Measurements from ENCODE around the gene DHRS7B. TPM values are rescaled to one million over a fixed set of nuclear protein-coding genes. Genes with fewer than 3 reads are reported as not detected.

Gene DHRS7B
- total RNA-seq, 1 experiment from 2014 or later, result 9.4 TPM

- ATAC-seq, result no peak
- ChIA-PET POLR2A (interaction anchor here (0.6 kb wide), 1 partner anchor 68 kb away, joined by 3 read pairs; no protein-coding TSS in a partner anchor), CTCF (no interaction called here)
- BruUV-seq (replicated peaks), result no TSS peak
- H3K27me3 ChIP-seq (ENCODE audit: control insufficient read depth, insufficient read depth, low read length), result no peaks in the 10 kb centered on the region
- no peak overlapping the region for H3K27ac ChIP-seq (ENCODE audit: low read length)
- H3K36me3 ChIP-seq (ENCODE audit: control insufficient read depth, insufficient read depth, low read length), result no peaks in the 10 kb centered on the region; the same call in 1 of the 2 replicates
- no peaks in the 10 kb centered on the region for H3K9me3 ChIP-seq (ENCODE audit: control insufficient read depth, insufficient read depth, low read depth, low read length)
- no peak overlapping the region for H3K4me3 ChIP-seq (ENCODE audit: low read depth in 2 of 2, low read length in 2 of 2)
- DNase-seq (ENCODE audit: low read depth, low spot score), result no peak
- intact Hi-C loops (cut with micrococcal nuclease; ENCODE audit: unreplicated experiment) (no loop called here), in situ Hi-C loops (cut with HindIII; ENCODE audit: low pct_unique_long_range_greater_than_20kb, low sequenced_read_pairs) (no loop called here)
- H3K4me1 ChIP-seq (ENCODE audit: control insufficient read depth, insufficient read depth, low read length), result no peaks in the 10 kb centered on the region
- TF ChIP-seq SIN3A (IDR thresholded peaks at IDR 0.05; ENCODE audit: borderline replicate concordance, insufficient read depth, low read depth, low read length), result no peak
- TF ChIP-seq TCF7L2 (IDR thresholded peaks at IDR 0.05; ENCODE audit: low read depth, low read length), result no peak
- no peak for TF ChIP-seq REST (IDR thresholded peaks at IDR 0.05; ENCODE audit: insufficient read depth in 1 of 2, low read depth in 2 of 2, low read length in 1 of 2)
- no peak for TF ChIP-seq POLR2AphosphoS5 (IDR thresholded peaks at IDR 0.05; ENCODE audit: low read depth, low read length)
- TF ChIP-seq CTCF (IDR thresholded peaks at IDR 0.05), result no peak
Measured at GRCh38 chr17:21189361-21189760, 62.6 kb downstream of the DHRS7B start.

GRCh38 chr17:21190078-21190477 lies 63.3 kb downstream of the DHRS7B start:
- no TSS peak for BruUV-seq (replicated peaks)
- in situ Hi-C loops (cut with HindIII; ENCODE audit: low pct_unique_long_range_greater_than_20kb, low sequenced_read_pairs) (no loop called here), intact Hi-C loops (cut with micrococcal nuclease; ENCODE audit: unreplicated experiment) (no loop called here)
- ChIA-PET POLR2A (no interaction called here), CTCF (no interaction called here)
- TF ChIP-seq REST (IDR thresholded peaks at IDR 0.05; ENCODE audit: insufficient read depth in 1 of 2, low read depth in 2 of 2, low read length in 1 of 2), result no peak
- TF ChIP-seq SIN3A (IDR thresholded peaks at IDR 0.05; ENCODE audit: borderline replicate concordance, insufficient read depth, low read depth, low read length), result no peak
- TF ChIP-seq TCF7L2 (IDR thresholded peaks at IDR 0.05; ENCODE audit: low read depth, low read length), result no peak
- no peak for TF ChIP-seq CTCF (IDR thresholded peaks at IDR 0.05)
- TF ChIP-seq POLR2AphosphoS5 (IDR thresholded peaks at IDR 0.05; ENCODE audit: low read depth, low read length), result no peak
- Histone ChIP-seq H3K4me3 (ENCODE audit: low read depth in 2 of 2, low read length in 2 of 2) (no peak overlapping the region), H3K4me1 (ENCODE audit: control insufficient read depth, insufficient read depth, low read length) (no peaks in the 10 kb centered on the region), H3K36me3 (ENCODE audit: control insufficient read depth, insufficient read depth, low read length) (no peaks in the 10 kb centered on the region; the same call in 1 of the 2 replicates), H3K27me3 (ENCODE audit: control insufficient read depth, insufficient read depth, low read length) (no peaks in the 10 kb centered on the region), H3K9me3 (ENCODE audit: control insufficient read depth, insufficient read depth, low read depth, low read length) (no peaks in the 10 kb centered on the region), H3K27ac (ENCODE audit: low read length) (no peak overlapping the region)
- no peak for DNase-seq (ENCODE audit: low read depth, low spot score)
- no peak for ATAC-seq

Data from Panc1 (cell line).